ENCODE results near the gene TBC1D22A. TPM values are rescaled to one million over a fixed set of nuclear protein-coding genes. Genes with fewer than 3 reads are reported as not detected.
"Not testable (repeated sequence)": the region's sequence is repeated elsewhere in the genome, so short reads cannot be mapped to it uniquely, and the experiment has no call there.

Gene TBC1D22A
- total RNA-seq, 4 donors from 2014 or later = 18.8 to 25.2 (median 23.1) TPM

- Histone ChIP-seq H3K27me3 (no peaks in the 10 kb centered on the region), H3K9me3 (no peaks in the 10 kb centered on the region), H3K27ac (no peak overlapping the region), H3K4me1 (no peaks in the 10 kb centered on the region), H3K4me3 (no peak overlapping the region), H3K36me3 (no peaks in the 10 kb centered on the region)
- in situ Hi-C loops (cut with MboI; ENCODE audit: low sequenced_read_pairs in 4 of 4) = no loop called here
- intact Hi-C loops (cut with DNase I; ENCODE audit: low total_unique reads) = no loop called here
- DNase-seq (no peak), ATAC-seq (no peak)
- TF ChIP-seq CTCF (IDR thresholded peaks at IDR 0.05 in 4 of 5, conservative IDR thresholded peaks at IDR 0.05 in 1 of 5) (no peak), POLR2A (IDR thresholded peaks at IDR 0.05) (no peak)
Measured at GRCh38 chr22:47116426-47117341, 354.2 kb downstream of the TBC1D22A start.

- H3K9me3 ChIP-seq; H3K4me3 ChIP-seq; H3K4me1 ChIP-seq; H3K27me3 ChIP-seq; H3K36me3 ChIP-seq; H3K27ac ChIP-seq; in situ Hi-C loops (cut with MboI; ENCODE audit: low sequenced_read_pairs in 4 of 4); intact Hi-C loops (cut with DNase I; ENCODE audit: low total_unique reads); DNase-seq; ATAC-seq: not testable (repeated sequence)
Measured at GRCh38 chr22:47117442-47117841, 355.0 kb downstream of the TBC1D22A start.

- DNase-seq (no peak), ATAC-seq (no peak)
- Histone ChIP-seq H3K4me3 (no peak overlapping the region), H3K9me3 (no peaks in the 10 kb centered on the region), H3K27ac (no peak overlapping the region), H3K27me3 (no peaks in the 10 kb centered on the region), H3K36me3 (no peaks in the 10 kb centered on the region), H3K4me1 (no peaks in the 10 kb centered on the region)
- no peak for TF ChIP-seq POLR2A (IDR thresholded peaks at IDR 0.05)
- TF ChIP-seq CTCF (IDR thresholded peaks at IDR 0.05 in 4 of 5, conservative IDR thresholded peaks at IDR 0.05 in 1 of 5) = no peak
- intact Hi-C loops (cut with DNase I; ENCODE audit: low total_unique reads) = no loop called here
- in situ Hi-C loops (cut with MboI; ENCODE audit: low sequenced_read_pairs in 4 of 4) = no loop called here
Measured at GRCh38 chr22:47119181-47119580, 356.7 kb downstream of the TBC1D22A start.

- Histone ChIP-seq H3K4me3 (no peak overlapping the region), H3K9me3 (no peaks in the 10 kb centered on the region), H3K36me3 (no peaks in the 10 kb centered on the region), H3K4me1 (no peaks in the 10 kb centered on the region), H3K27ac (no peak overlapping the region), H3K27me3 (no peaks in the 10 kb centered on the region)
- no peak for DNase-seq
- in situ Hi-C loops (cut with MboI; ENCODE audit: low sequenced_read_pairs in 4 of 4) (no loop called here), intact Hi-C loops (cut with DNase I; ENCODE audit: low total_unique reads) (no loop called here)
- TF ChIP-seq CTCF (IDR thresholded peaks at IDR 0.05 in 4 of 5, conservative IDR thresholded peaks at IDR 0.05 in 1 of 5) (no peak), POLR2A (IDR thresholded peaks at IDR 0.05) (no peak)
- ATAC-seq = no peak
Measured at GRCh38 chr22:47120399-47120798, 357.9 kb downstream of the TBC1D22A start.

- intact Hi-C loops (cut with DNase I; ENCODE audit: low total_unique reads) = no loop called here
- TF ChIP-seq CTCF (IDR thresholded peaks at IDR 0.05 in 4 of 5, conservative IDR thresholded peaks at IDR 0.05 in 1 of 5) (no peak), POLR2A (IDR thresholded peaks at IDR 0.05) (no peak)
- no peaks in the 10 kb centered on the region for H3K36me3 ChIP-seq
- H3K27ac ChIP-seq = no peak overlapping the region
- H3K4me3 ChIP-seq = no peak overlapping the region
- H3K4me1 ChIP-seq = no peaks in the 10 kb centered on the region
- DNase-seq = no peak
- ATAC-seq = no peak
- no peaks in the 10 kb centered on the region for H3K27me3 ChIP-seq
- no peaks in the 10 kb centered on the region for H3K9me3 ChIP-seq
- in situ Hi-C loops (cut with MboI; ENCODE audit: low sequenced_read_pairs in 4 of 4) = no loop called here
Measured at GRCh38 chr22:47121791-47122190, 359.3 kb downstream of the TBC1D22A start.

All from gastrocnemius medialis (tissue), 4 donors.